HG02943 (cell line): ENCODE data around the gene ESR2.
A peak's percentile ranks its signal among the peaks of the same experiment; 100 is the strongest.

Experiments used
- ATAC-seq: cut with Tn5 transposase; IDR thresholded peaks from one replicate; pipeline ENCODE4 v1.9.1; 2021; ENCODE audit warnings: mild to moderate bottlenecking, low read depth, moderate library complexity; ENCODE audit not compliant: unreplicated experiment

Gene ESR2

DNA sequence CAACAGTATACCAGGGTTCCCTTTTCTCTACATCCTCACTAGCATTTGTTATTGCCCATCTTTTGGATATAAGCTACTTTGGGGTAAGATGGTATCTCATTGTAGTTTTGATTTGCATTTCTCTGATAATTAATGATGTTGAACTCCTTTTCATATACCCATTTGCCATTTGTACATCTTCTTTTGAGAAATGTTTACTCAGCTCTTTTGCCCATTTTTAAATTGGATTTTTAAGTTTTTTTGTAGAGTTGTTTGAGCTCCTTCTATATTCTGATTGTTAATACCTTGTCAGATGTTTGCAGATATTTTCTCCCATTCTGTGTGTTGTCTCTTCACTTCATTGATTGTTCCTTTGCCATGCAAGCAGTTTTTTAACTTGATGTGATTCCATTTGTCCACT, 22.2 kb downstream of the ESR2 start:
- no peak for ATAC-seq

GRCh38 chr14:64266239-64266638, 27.9 kb downstream of the ESR2 start:
- no peak for ATAC-seq

GRCh38 chr14:64265222-64265621, 28.9 kb downstream of the ESR2 start:
- ATAC-seq: no peak

GRCh38 chr14:64260418-64260817, 33.8 kb downstream of the ESR2 start:
- no peak for ATAC-seq

GRCh38 chr14:64255756-64256155, 38.4 kb downstream of the ESR2 start:
- no peak for ATAC-seq

DNA sequence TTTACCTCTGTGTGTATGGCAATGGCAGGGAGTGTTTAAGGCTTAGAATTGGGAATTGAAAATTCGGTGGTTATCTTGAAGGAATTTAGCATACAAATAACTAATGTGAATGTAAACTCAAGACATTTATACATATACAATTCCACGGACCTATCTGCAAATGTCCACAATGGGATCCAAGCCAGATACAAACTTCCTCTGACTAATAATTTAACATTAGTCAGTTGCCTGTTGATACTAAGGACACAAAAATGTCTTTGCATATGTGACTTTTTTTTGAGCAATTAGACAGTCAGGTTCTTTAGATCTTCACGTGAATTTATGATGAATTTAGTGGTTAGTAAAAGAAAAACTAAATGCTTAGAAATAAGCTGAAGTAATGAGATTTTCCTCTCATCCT, 40.5 kb downstream of the ESR2 start:
- ATAC-seq: no peak

GRCh38 chr14:64249363-64249762, 44.8 kb downstream of the ESR2 start:
- no peak for ATAC-seq

- ATAC-seq: no peak
Observed at GRCh38 chr14:64248689-64249088, 45.5 kb downstream of the ESR2 start.

- ATAC-seq: no peak
Observed at GRCh38 chr14:64247195-64247594, 47.0 kb downstream of the ESR2 start.

GRCh38 chr14:64246688-64247087, 47.5 kb downstream of the ESR2 start:
- ATAC-seq: no peak

DNA sequence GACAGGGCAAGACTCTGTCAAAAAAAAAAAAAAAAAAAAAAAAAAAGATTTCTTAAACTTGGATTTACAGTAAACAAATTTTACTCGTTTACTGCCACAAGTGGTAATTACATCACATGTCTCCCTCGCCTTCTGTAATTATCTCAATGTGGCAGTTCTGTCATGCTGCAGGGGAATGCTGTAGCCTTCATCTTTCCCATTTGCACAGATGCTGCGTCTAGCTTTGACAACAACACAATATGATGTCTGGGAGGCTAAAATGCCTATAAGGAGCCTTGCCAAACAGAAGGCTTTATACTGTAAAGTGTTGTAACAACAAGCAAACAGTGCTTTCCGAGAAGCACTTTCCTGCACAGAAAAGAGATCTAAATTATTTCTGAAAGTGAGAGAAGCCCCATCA, 48.7 kb downstream of the ESR2 start:
- no peak for ATAC-seq

- ATAC-seq: no peak
Observed at GRCh38 chr14:64244279-64244678, 49.9 kb downstream of the ESR2 start.

- ATAC-seq: no peak
Observed at GRCh38 chr14:64238631-64239030, 55.5 kb downstream of the ESR2 start.

- ATAC-seq: no peak
Observed at GRCh38 chr14:64238049-64238448, 56.1 kb downstream of the ESR2 start.

DNA sequence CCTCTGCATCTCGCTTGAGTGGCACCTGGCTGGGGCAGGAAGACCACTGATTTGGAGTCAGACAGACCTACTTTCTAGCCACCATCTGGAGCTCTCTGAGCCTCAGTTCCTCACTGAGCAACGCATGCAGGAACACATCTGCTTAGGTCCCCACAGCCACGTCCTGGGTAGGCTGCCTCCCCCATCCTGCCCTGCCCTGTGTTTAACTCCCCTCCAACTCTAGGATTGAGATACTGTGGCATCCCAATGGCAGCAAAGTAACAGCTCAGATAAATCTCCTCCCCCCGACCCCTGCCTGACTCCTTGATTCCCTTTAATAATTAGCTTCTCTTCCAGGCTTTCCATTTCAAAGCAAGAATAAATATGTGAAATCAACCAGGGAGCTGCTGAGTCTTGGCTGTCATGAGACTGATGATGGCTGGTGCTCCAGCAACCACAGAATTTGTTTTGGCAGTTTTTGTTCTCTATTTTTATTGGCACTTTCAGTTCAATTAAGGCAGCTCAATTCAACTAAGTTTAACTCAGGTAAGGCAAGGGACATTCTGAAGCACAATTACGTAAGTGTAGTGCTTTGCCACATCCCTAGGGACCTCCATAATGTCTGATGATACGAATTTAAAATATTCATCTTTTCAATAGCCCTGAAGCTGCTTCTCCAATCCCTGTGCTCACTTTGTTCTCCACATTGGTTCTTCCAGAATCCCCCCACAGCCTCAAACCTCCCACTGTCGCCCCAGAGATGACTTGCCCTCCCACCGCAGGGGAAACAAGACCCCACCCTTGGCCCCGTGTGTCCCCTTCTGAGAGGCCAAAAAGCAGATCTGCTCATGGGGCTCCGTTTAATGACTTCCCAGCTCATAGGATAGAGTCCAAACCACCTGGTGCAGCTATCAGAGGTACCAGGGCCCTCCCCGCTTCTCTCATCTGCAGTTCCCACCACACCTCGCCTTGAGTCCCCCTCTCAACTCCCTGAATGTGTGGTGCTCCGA, 58.2 kb downstream of the ESR2 start:
- ATAC-seq: peak; percentile 65

DNA sequence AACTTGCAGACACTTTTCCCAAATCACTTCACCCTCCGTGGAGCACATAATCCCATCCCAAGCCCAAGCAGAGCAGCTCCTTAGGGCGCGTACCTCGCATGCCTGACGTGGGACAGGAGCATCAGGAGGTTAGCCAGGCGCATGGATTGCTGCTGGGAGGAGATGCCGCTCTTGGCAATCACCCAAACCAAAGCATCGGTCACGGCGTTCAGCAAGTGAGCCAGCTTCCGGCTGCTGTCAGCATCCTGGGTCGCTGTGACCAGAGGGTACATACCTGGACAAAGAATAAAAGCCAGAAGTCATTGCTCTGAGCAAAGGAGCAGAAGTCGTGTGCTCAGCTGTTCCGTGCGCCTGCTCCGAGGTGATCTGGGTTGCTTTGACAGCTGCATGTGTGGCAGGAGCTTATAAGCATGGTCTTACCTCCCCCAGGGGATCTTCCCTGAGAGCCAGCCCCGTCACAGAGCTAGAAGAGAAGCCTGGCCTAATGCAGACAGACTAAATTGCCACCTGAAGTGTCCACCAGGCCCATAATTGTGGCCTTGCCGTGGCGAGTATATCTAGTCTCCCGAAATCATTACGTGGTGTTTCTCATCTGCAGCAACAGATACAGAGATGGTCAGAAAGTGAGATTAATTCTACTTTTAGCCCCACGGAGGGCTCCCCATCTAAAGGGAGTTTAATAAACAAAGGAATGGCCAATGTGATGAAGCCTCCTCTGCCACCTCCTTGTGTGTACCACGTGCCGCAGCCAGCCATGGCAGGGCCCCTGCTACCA, 59.1 kb downstream of the ESR2 start:
- peak; percentile 6 for ATAC-seq

DNA sequence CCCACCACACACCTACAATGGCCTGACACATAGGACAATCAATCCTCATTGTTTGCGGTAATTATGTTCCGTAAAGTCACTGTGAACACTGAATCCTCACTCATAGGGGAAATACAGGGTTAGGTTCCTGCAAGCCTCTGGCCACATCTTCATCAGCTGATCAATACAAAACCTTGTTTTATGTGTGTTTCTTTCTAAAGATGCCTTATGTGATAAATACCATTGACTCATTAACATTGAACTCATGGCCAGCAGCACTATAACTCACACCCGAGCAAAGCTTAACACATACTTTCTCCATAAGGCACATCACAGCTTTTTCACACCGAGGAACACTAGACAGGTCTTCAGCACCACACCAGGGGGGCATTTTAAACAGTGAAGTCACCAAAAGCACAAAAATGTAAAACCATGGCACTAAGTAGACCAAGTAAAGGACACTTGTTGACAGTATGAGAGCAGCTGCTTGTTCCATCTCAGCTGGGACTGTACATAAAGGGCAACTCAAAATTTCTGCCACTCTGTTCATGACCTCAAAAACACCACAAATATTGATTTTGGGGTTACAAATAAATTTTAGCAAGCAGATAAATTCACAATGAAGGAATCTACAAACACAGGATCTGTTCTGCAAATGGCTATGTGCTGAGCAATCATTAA, 60.5 kb downstream of the ESR2 start:
- no peak for ATAC-seq

GRCh38 chr14:64232944-64233343, 61.2 kb downstream of the ESR2 start:
- ATAC-seq: no peak

DNA sequence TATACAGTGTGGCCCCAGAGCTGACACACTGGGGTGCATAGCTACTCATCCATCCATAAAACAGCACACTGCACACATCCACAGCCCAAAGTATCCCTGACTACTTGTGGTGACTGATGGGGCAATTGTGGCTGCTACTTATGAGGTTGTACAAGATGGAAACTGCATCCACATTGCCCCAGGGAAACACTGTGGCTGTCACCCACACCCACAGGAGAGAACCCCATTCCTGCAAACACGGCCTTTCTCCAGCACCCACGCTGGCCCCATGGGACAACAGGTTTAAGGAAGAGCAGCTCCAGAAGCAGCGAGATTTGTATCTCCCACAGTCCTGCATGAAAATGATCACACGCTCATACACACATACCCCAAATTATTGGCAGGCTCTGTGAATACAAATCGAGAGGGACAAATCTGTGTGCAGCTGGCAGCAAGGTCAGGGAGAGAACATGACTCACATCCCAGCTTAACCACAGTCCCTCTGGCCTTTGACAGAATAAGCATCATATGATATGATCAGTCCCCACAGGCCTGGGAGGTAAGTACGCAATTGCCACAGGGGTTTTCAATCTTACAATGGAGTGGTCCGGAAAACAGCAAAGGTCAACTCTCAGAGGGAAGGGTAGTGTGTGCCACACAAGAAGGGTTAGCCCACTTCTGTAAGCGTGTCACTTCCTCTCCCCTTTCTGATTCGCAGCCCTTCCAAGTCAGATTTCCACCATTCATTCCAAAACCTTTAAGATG, 61.9 kb downstream of the ESR2 start:
- ATAC-seq: no peak

GRCh38 chr14:64229489-64229888, 64.7 kb downstream of the ESR2 start:
- ATAC-seq: no peak
